GM21360 (cell line): ENCODE data around the gene GHRH.

Experiments
- ATAC-seq: cut with Tn5 transposase; IDR thresholded peaks from one replicate; pipeline ENCODE4 v1.9.1; 2021; ENCODE audit warnings: mild to moderate bottlenecking, moderate library complexity; ENCODE audit not compliant: unreplicated experiment

The GHRH gene

GRCh38 chr20:37240337-37241067 lies 21.1 kb downstream of the GHRH start:
- no peak for ATAC-seq

GRCh38 chr20:37238935-37239451 lies 22.6 kb downstream of the GHRH start:
- ATAC-seq = no peak

GRCh38 chr20:37238426-37238825 lies 23.2 kb downstream of the GHRH start:
- no peak for ATAC-seq

GRCh38 chr20:37237656-37238055 lies 24.0 kb downstream of the GHRH start:
- no peak for ATAC-seq

- ATAC-seq = no peak
Measured at GRCh38 chr20:37236462-37236861, 25.2 kb downstream of the GHRH start.

GRCh38 chr20:37235065-37235464 lies 26.5 kb downstream of the GHRH start:
- no peak for ATAC-seq

GRCh38 chr20:37234254-37234581 lies 27.4 kb downstream of the GHRH start:
- no peak for ATAC-seq

- no peak for ATAC-seq
Measured at GRCh38 chr20:37233548-37234253, 27.9 kb downstream of the GHRH start.

- no peak for ATAC-seq
Measured at GRCh38 chr20:37231947-37232630, 29.5 kb downstream of the GHRH start.

GRCh38 chr20:37230200-37230599 lies 31.4 kb downstream of the GHRH start:
- no peak for ATAC-seq

GRCh38 chr20:37229357-37229756 lies 32.3 kb downstream of the GHRH start:
- ATAC-seq = no peak

GRCh38 chr20:37228656-37229055 lies 33.0 kb downstream of the GHRH start:
- no peak for ATAC-seq

GRCh38 chr20:37228082-37228481 lies 33.5 kb downstream of the GHRH start:
- no peak for ATAC-seq

GRCh38 chr20:37226889-37227288 lies 34.7 kb downstream of the GHRH start:
- ATAC-seq = no peak

- no peak for ATAC-seq
Measured at GRCh38 chr20:37225146-37225545, 36.5 kb downstream of the GHRH start.

GRCh38 chr20:37223053-37223452 lies 38.6 kb downstream of the GHRH start:
- ATAC-seq = no peak

GRCh38 chr20:37222086-37222485 lies 39.5 kb downstream of the GHRH start:
- no peak for ATAC-seq

- no peak for ATAC-seq
Measured at GRCh38 chr20:37220731-37221130, 40.9 kb downstream of the GHRH start.

GRCh38 chr20:37219751-37220668 lies 41.6 kb downstream of the GHRH start:
- ATAC-seq = no peak

GRCh38 chr20:37218976-37219375 lies 42.6 kb downstream of the GHRH start:
- ATAC-seq = no peak

GRCh38 chr20:37218441-37218840 lies 43.2 kb downstream of the GHRH start:
- ATAC-seq = no peak
